Upper lobe of left lung (tissue), 4 donors: Measurements from ENCODE around the gene RPS27.
"Not testable (repeated sequence)": the region's sequence is repeated elsewhere in the genome, so short reads cannot be mapped to it uniquely, and the experiment has no call there.

Experiments
- CTCF ChIP-seq, 6 experiments: fragments of 450-650 bp in 4 of 6; fragments of 200-600 bp in 2 of 6; sonication (generic) in 2 of 6; IDR thresholded peaks; one replicate each; pipeline ENCODE4 v1.5.1; 2016 to 2019; ENCODE audit warnings: antibody characterized with exemption in 6 of 6
- EP300 ChIP-seq, 4 donors: sonication (generic); formaldehyde crosslinking; IDR thresholded peaks; one replicate each; pipeline ENCODE4 v1.5.1; 2017; ENCODE audit warnings: antibody characterized with exemption in 4 of 4, control low read depth in 2 of 4
- POLR2A ChIP-seq, 4 donors: fragments of 450-650 bp; IDR thresholded peaks; one replicate each; pipeline ENCODE4 v1.5.1; 2016 to 2017; ENCODE audit warnings: antibody characterized with exemption in 4 of 4, mild to moderate bottlenecking in 2 of 4
- POLR2AphosphoS5 ChIP-seq, 2 donors: sonication (generic); formaldehyde crosslinking; IDR thresholded peaks; one replicate each; pipeline ENCODE4 v1.5.1; 2017; ENCODE audit warnings: antibody characterized with exemption in 2 of 2

DNA sequence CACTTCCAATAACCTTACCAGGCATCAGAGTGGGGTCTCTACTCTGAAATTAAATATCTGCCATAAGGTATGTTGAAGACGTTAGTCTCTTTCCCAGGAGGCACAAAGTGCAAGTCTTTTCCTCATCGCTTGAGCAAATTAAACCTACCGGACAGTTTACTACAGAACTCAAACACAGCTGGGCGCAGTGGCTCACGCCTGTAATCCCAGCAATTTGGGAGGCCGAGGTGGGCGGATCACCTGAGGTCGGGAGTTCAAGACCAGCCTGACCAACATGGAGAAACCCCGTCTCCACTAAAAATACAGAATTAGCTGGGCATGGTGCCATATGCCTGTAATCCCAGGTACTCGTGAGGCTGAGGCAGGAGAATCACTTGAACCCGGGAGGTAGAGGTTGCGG, 11.5 kb upstream of the RPS27 start:
- not testable (repeated sequence) for TF ChIP-seq POLR2AphosphoS5, CTCF, POLR2A, EP300 (IDR thresholded peaks at IDR 0.05)
